DND-41 (cell line): ENCODE data around the gene ADO.

Experiments
- CTCF ChIP-seq: IDR thresholded peaks from 2 replicates; pipeline ENCODE4 v1.5.1; 2012; ENCODE audit warnings: borderline replicate concordance, low read length, moderate library complexity, mild to moderate bottlenecking; ENCODE audit not compliant: poor library complexity, severe bottlenecking; ENCODE audit errors: extremely low read depth
- EZH2 ChIP-seq: IDR thresholded peaks from 3 replicates; pipeline ENCODE4 v1.6.1; 2012; ENCODE audit warnings: borderline replicate concordance, low read depth, mild to moderate bottlenecking, moderate library complexity, low read length, inconsistent platforms; ENCODE audit not compliant: severe bottlenecking

- TF ChIP-seq CTCF (no peak), EZH2 (no peak)
Measured at GRCh38 chr10:62839590-62839989, 35.1 kb downstream of the ADO start.
